Endothelial cell of umbilical vein (primary cell): ENCODE results near the gene HNRNPK. TPM values are rescaled to one million over a fixed set of nuclear protein-coding genes. Genes with fewer than 3 reads are reported as not detected.

ENCODE experiments used
- BruUV-seq: library from RNA; stranded (reverse); fragments of 400-500 nt; replicated peaks from 2 replicates; lab custom pipeline; 2021; lab: Mats Ljungman, UMichigan
- CTCF ChIA-PET: fragments of 300-600, 350-600 bp; sonication (Branson Sonifier 250); formaldehyde crosslinking; loops from one replicate; lab custom pipeline; 2021; ENCODE audit warnings: antibody characterized with exemption, inconsistent platforms; lab: Charles Lee
- POLR2A ChIA-PET: fragments of 300-600, 350-600 bp; sonication (Branson Sonifier 250); formaldehyde crosslinking; loops from one replicate; lab custom pipeline; 2021; ENCODE audit warnings: antibody characterized with exemption, inconsistent platforms; lab: Charles Lee
- DNase-seq: peaks from one replicate; pipeline ENCODE4 v3.0.0-alpha.2; 2011; ENCODE audit warnings: low read depth, low spot score
- FAIRE-seq: peaks from 2 replicates; lab custom pipeline; 2011; peaks lifted over from hg19 to GRCh38; lab: Jason Lieb, UNC
- H2AFZ ChIP-seq: 2 replicates; pipeline ENCODE4 v1.6.0; 2012; ENCODE audit warnings: low read depth, low read length, control low read depth, inconsistent platforms
- H3K27ac ChIP-seq: 2 replicates; pipeline ENCODE4 v1.5.1; 2011; ENCODE audit warnings: low read depth, mild to moderate bottlenecking, control low read depth, low read length, moderate library complexity; ENCODE audit not compliant: insufficient read depth
- H3K27me3 ChIP-seq, 2 experiments: 2 replicates each; pipeline versions ENCODE4 v1.6.0 to v1.6.1; 2011; ENCODE audit warnings: low read length in 2 of 2, mixed read lengths in 1 of 2; ENCODE audit not compliant: control insufficient read depth in 2 of 2, insufficient read depth in 2 of 2
- H3K36me3 ChIP-seq, 2 experiments: 2 replicates in 1 of 2; 3 replicates in 1 of 2; pipeline ENCODE4 v1.5.1; 2011; ENCODE audit warnings: low read length in 2 of 2, mild to moderate bottlenecking in 1 of 2, moderate library complexity in 1 of 2; ENCODE audit not compliant: control insufficient read depth in 2 of 2, insufficient read depth in 2 of 2; ENCODE audit errors: extremely low read depth in 1 of 2
- H3K4me1 ChIP-seq: 3 replicates; pipeline ENCODE4 v1.5.1; 2011; ENCODE audit warnings: mild to moderate bottlenecking, low read length; ENCODE audit not compliant: control insufficient read depth, insufficient read depth; ENCODE audit errors: extremely low read depth
- H3K4me2 ChIP-seq: 2 replicates; pipeline ENCODE4 v1.6.1; 2011; ENCODE audit warnings: low read length, control low read depth, mixed read lengths; ENCODE audit not compliant: insufficient read depth
- H3K4me3 ChIP-seq, 3 experiments: fragments of 200-600 bp in 1 of 3; sonication (generic), shearing (Covaris generic) in 1 of 3; replicated peaks in 1 of 3; 2 replicates each; pipeline ENCODE4 v1.5.1; 2011 to 2016; ENCODE audit warnings: control low read depth in 3 of 3, low read length in 3 of 3, mild to moderate bottlenecking in 2 of 3, inconsistent platforms in 1 of 3, low read depth in 1 of 3, moderate library complexity in 1 of 3; ENCODE audit not compliant: insufficient read depth in 1 of 3
- H3K79me2 ChIP-seq: 2 replicates; pipeline ENCODE4 v1.6.0; 2012; ENCODE audit warnings: low read length, inconsistent platforms; ENCODE audit not compliant: control insufficient read depth, insufficient read depth
- H3K9ac ChIP-seq: replicated peaks from 2 replicates; pipeline ENCODE3; 2011; ENCODE audit warnings: low read length, control low read depth; ENCODE audit not compliant: insufficient read depth; ENCODE audit errors: extremely low read depth
- H3K9me1 ChIP-seq: replicated peaks from 3 replicates; pipeline ENCODE4 v1.6.0; 2011; ENCODE audit warnings: mild to moderate bottlenecking, low read length; ENCODE audit not compliant: control insufficient read depth, insufficient read depth; ENCODE audit errors: extremely low read depth
- H3K9me3 ChIP-seq: replicated peaks from 2 replicates; pipeline ENCODE4 v1.5.1; 2012; ENCODE audit warnings: low read length, inconsistent platforms; ENCODE audit not compliant: control insufficient read depth, insufficient read depth
- H4K20me1 ChIP-seq: replicated peaks from 2 replicates; pipeline ENCODE3; 2011; ENCODE audit warnings: mild to moderate bottlenecking, low read length; ENCODE audit not compliant: control insufficient read depth, insufficient read depth; ENCODE audit errors: extremely low read depth
- FOS ChIP-seq: IDR thresholded peaks from 2 replicates; pipeline ENCODE4 v1.6.1; 2011; ENCODE audit warnings: mild to moderate bottlenecking, low read length, moderate library complexity, borderline replicate concordance; ENCODE audit not compliant: insufficient read depth
- GATA2 ChIP-seq: IDR thresholded peaks from 2 replicates; pipeline ENCODE4 v1.7.0; 2011; ENCODE audit warnings: low read depth, mild to moderate bottlenecking, moderate library complexity, mixed read lengths, low read length; ENCODE audit not compliant: insufficient read length, insufficient read depth
- JUN ChIP-seq: IDR thresholded peaks from 2 replicates; pipeline ENCODE4 v1.6.1; 2011; ENCODE audit warnings: borderline replicate concordance, low read depth; ENCODE audit not compliant: insufficient read length, insufficient read depth
- MYC ChIP-seq: IDR thresholded peaks from one replicate; pipeline ENCODE4 v1.6.1; 2011; ENCODE audit warnings: mild to moderate bottlenecking, low read depth, low read length
- POLR2A ChIP-seq: IDR thresholded peaks from 2 replicates; pipeline ENCODE4 v1.6.1; 2012; ENCODE audit warnings: low read depth, mild to moderate bottlenecking, control low read depth, low read length
- POLR2AphosphoS5 ChIP-seq: IDR thresholded peaks from 2 replicates; pipeline ENCODE4 v1.6.1; 2012; ENCODE audit warnings: low read depth, mild to moderate bottlenecking, control low read depth, low read length, moderate library complexity; ENCODE audit not compliant: insufficient read depth
- dilution Hi-C: fragments of 300-500 bp; cut with MboI; formaldehyde crosslinking; loops from one replicate; pipeline ENCODE4 v1.15.0; 2019; ENCODE audit warnings: low sequenced_read_pairs; ENCODE audit not compliant: extremely low pct_ligation_motif_present
- intact Hi-C: fragments of 100-400 bp; cut with micrococcal nuclease; formaldehyde crosslinking; loops from one replicate; pipeline ENCODE4 v1.10.0; 2022
- polyA plus RNA-seq, 4 experiments: library from polyadenylated mRNA; depleted of rRNA in 3 of 4; stranded (reverse) in 3 of 4; unstranded in 1 of 4; fragments of >200 nt; gene quantifications; 2 replicates each; pipeline versions ENCODE4 v1.2.1 to v1.2.3, GENCODE V29; 2011 to 2012; ENCODE audit warnings: missing spikeins in 1 of 4
- total RNA-seq: library from RNA; stranded (reverse); gene quantifications from 2 replicates; pipeline ENCODE4 v1.2.3, GENCODE V29; 2021

Gene HNRNPK
- total and polyA plus RNA-seq, 2 donors (not counting 3 experiments of a cell fraction or from before 2014, with no cell fraction given), result 399 to 663 TPM

DNA sequence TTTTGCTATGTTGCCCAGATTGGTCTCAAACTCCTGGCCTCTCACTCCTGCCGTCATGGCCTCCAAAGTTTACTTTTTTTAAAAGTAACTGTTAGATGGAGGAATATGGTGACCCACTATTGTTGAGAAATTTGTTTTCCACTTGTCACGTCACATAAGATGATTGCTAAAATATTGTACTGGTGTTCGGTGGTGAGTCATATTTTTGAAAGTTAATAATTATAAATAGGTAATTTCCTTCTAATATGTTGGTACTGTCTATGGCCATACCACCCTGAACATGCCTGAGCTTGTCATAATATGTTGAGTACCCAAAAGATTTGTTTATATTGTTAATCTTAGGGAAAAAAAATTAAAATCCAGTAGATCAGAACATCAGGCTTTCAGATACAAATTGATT, 23.2 kb upstream of the HNRNPK start:
- Histone ChIP-seq H2AFZ (no peak overlapping the region), H3K27me3 (no peaks in the 10 kb centered on the region), H3K9me3 (no peaks in the 10 kb centered on the region), H3K4me1 (no peaks in the 10 kb centered on the region), H3K4me2 (no peak overlapping the region), H3K36me3 (peaks cover 0 to 12% of the 10 kb centered on the region in 2 experiments), H3K79me2 (no peaks in the 10 kb centered on the region), H3K27ac (no peak overlapping the region), H3K4me3 (no peak overlapping the region), H4K20me1 (no peaks in the 10 kb centered on the region), H3K9me1 (no peaks in the 10 kb centered on the region), H3K9ac (no peak overlapping the region)
- dilution Hi-C loops, result no loop called here
- DNase-seq, result no peak
- intact Hi-C loops, result no loop called here
- FAIRE-seq, result no peak
- TF ChIP-seq FOS (no peak), MYC (no peak), GATA2 (no peak), JUN (no peak), POLR2AphosphoS5 (no peak), POLR2A (no peak)
- CTCF ChIA-PET, result interaction anchor here (0.7 kb wide), 1 partner anchor 8 kb away, joined by 4 read pairs; no protein-coding TSS in a partner anchor
- POLR2A ChIA-PET, result no interaction called here
- BruUV-seq, result no TSS peak

DNA sequence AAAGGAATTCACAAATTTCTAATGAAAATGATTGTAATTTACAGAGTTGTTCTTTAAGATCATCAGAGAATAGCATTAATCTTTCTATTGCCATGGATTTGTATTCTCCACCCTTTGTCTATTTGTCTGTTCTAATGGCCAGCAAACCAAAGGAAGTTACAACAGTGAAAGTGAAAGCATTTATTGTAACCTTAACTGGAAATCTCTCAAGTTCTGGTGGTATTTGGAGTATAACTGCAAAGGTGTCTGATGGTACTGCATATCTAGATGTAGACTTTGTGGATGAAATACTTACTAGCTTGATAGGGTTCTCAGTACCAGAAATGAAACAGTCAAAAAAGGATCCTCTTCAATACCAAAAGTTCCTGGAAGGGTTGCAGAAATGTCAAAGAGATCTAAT, 22.3 kb upstream of the HNRNPK start:
- ChIA-PET CTCF (no interaction called here), POLR2A (no interaction called here)
- H3K4me2 ChIP-seq, result no peak overlapping the region
- BruUV-seq, result no TSS peak
- H3K79me2 ChIP-seq, result peaks cover under 1% of the 10 kb centered on the region
- H3K9me1 ChIP-seq, result no peaks in the 10 kb centered on the region
- FAIRE-seq (no peak), DNase-seq (peak; percentile 35)
- H3K4me3 ChIP-seq, result no peak overlapping the region
- intact Hi-C loops (no loop called here), dilution Hi-C loops (no loop called here)
- H2AFZ ChIP-seq, result no peak overlapping the region
- H3K27me3 ChIP-seq, result no peaks in the 10 kb centered on the region
- no peak overlapping the region for H3K27ac ChIP-seq
- H3K4me1 ChIP-seq, result no peaks in the 10 kb centered on the region
- peaks cover 0 to 12% of the 10 kb centered on the region in 2 experiments for H3K36me3 ChIP-seq
- H3K9ac ChIP-seq, result no peak overlapping the region
- no peaks in the 10 kb centered on the region for H4K20me1 ChIP-seq
- no peak for TF ChIP-seq POLR2A
- no peak for TF ChIP-seq MYC
- TF ChIP-seq POLR2AphosphoS5, result no peak
- no peaks in the 10 kb centered on the region for H3K9me3 ChIP-seq
